Testis (tissue), 3 donors: Measurements from ENCODE around the gene ZNF207. TPM values are rescaled to one million over a fixed set of nuclear protein-coding genes. Genes with fewer than 3 reads are reported as not detected.

Source experiments
- DNase-seq: peaks from one replicate; pipeline ENCODE4 v3.0.0-alpha.2; 2019
- H3K27ac ChIP-seq, 2 donors: fragments of 200-600 bp; sonication (generic); one replicate each; pipeline ENCODE4 v1.5.1; 2019
- H3K27me3 ChIP-seq: fragments of 200-600 bp; sonication (generic); one replicate; pipeline ENCODE4 v1.5.1; 2019
- H3K36me3 ChIP-seq: fragments of 200-600 bp; sonication (generic); one replicate; pipeline ENCODE4 v1.5.1; 2017; ENCODE audit warnings: low read depth; ENCODE audit errors: missing control alignments
- H3K4me1 ChIP-seq: fragments of 200-600 bp; sonication (generic); one replicate; pipeline ENCODE4 v1.5.1; 2019
- H3K4me3 ChIP-seq, 2 donors: fragments of 200-600 bp; sonication (generic); one replicate each; pipeline ENCODE4 v1.5.1; 2017 to 2019
- H3K9me3 ChIP-seq: fragments of 200-600 bp; sonication (generic); one replicate; pipeline ENCODE4 v1.5.1; 2017
- CTCF ChIP-seq, 3 experiments: fragments of 450-650 bp in 2 of 3; fragments of 200-600 bp in 1 of 3; sonication (generic) in 1 of 3; IDR thresholded peaks; one replicate each; pipeline ENCODE4 v1.5.1; 2016 to 2019; ENCODE audit warnings: antibody characterized with exemption in 3 of 3, mild to moderate bottlenecking in 2 of 3, moderate library complexity in 1 of 3
- POLR2A ChIP-seq: fragments of 450-650 bp; IDR thresholded peaks from one replicate; pipeline ENCODE4 v1.6.1; 2017; ENCODE audit warnings: antibody characterized with exemption, mild to moderate bottlenecking, moderate library complexity
- WGBS, 2 donors: methylation state at CpG; one replicate each; pipeline ENCODE4 v1.1.5; 2018; 5-methylcytosine and 5-hydroxymethylcytosine counted together
- intact Hi-C: fragments of 100-400 bp; cut with DNase I; formaldehyde crosslinking; loops from one replicate; pipeline ENCODE4 v1.15.1; 2023; ENCODE audit warnings: low total_unique reads
- polyA plus RNA-seq: library from polyadenylated mRNA; stranded (reverse); fragments of 350-450 nt; fragmentation: Illumina TruSeq; extraction: RNeasy Lipid Tissue Mini Kit (QIAGEN cat#74804); gene quantifications from one replicate; pipeline ENCODE4 v1.2.3, GENCODE V29; 2014; ENCODE audit warnings: low read depth, low replicate concordance; ENCODE audit not compliant: insufficient read depth
- total RNA-seq, 2 donors: library from RNA; depleted of rRNA; stranded (reverse); fragments of >200 nt; gene quantifications; one replicate each; pipeline ENCODE4 v1.2.3, GENCODE V29; 2016

The ZNF207 gene
- total and polyA plus RNA-seq, 3 donors from 2014 or later = 155 to 240 (median 206) TPM

GRCh38 chr17:32356378-32356743 lies 6.4 kb downstream of the ZNF207 start:
- DNase-seq = no peak
- H3K27ac ChIP-seq = no peak overlapping the region
- peaks cover 27% of the 10 kb centered on the region for H3K4me1 ChIP-seq
- H3K4me3 ChIP-seq = no peak overlapping the region
- H3K9me3 ChIP-seq = no peaks in the 10 kb centered on the region
- H3K36me3 ChIP-seq = peaks cover 2% of the 10 kb centered on the region
- no peaks in the 10 kb centered on the region for H3K27me3 ChIP-seq
- WGBS, 2 donors = 83 to 88% methylated on average over 3 of the region's 3 CpGs
- intact Hi-C loops = no loop called here
- no peak for TF ChIP-seq CTCF (IDR thresholded peaks at IDR 0.05)
- no peak for TF ChIP-seq POLR2A

- H3K4me3 ChIP-seq = no peak overlapping the region
- H3K27ac ChIP-seq = no peak overlapping the region
- no peaks in the 10 kb centered on the region for H3K27me3 ChIP-seq
- H3K9me3 ChIP-seq = no peaks in the 10 kb centered on the region
- intact Hi-C loops = no loop called here
- H3K36me3 ChIP-seq = peaks cover 2% of the 10 kb centered on the region
- TF ChIP-seq CTCF (IDR thresholded peaks at IDR 0.05) (no peak), POLR2A (no peak)
- WGBS, 2 donors = 73 to 84% methylated on average over 5 of the region's 5 CpGs
- no peak for DNase-seq
- H3K4me1 ChIP-seq = peaks cover 26% of the 10 kb centered on the region
Observed at GRCh38 chr17:32356750-32357149, 6.8 kb downstream of the ZNF207 start.

- no peak for TF ChIP-seq POLR2A
- TF ChIP-seq CTCF (IDR thresholded peaks at IDR 0.05) = no peak
- Histone ChIP-seq H3K27ac (no peak overlapping the region), H3K27me3 (no peaks in the 10 kb centered on the region), H3K4me1 (peaks cover 20% of the 10 kb centered on the region), H3K36me3 (peaks cover 2% of the 10 kb centered on the region), H3K9me3 (no peaks in the 10 kb centered on the region), H3K4me3 (no peak overlapping the region)
- intact Hi-C loops = no loop called here
- no peak for DNase-seq
- 88 to 89% methylated on average over 8 of the region's 8 CpGs for WGBS, 2 donors
Observed at GRCh38 chr17:32357615-32358014, 7.7 kb downstream of the ZNF207 start.

GRCh38 chr17:32361270-32361669 lies 11.3 kb downstream of the ZNF207 start:
- WGBS, 2 donors = 91 to 95% methylated on average over 1 of the region's 1 CpG
- H3K36me3 ChIP-seq = peaks cover 2% of the 10 kb centered on the region
- intact Hi-C loops = no loop called here
- TF ChIP-seq POLR2A (no peak), CTCF (IDR thresholded peaks at IDR 0.05) (no peak)
- no peak overlapping the region for H3K27ac ChIP-seq
- H3K9me3 ChIP-seq = no peaks in the 10 kb centered on the region
- no peak overlapping the region for H3K4me3 ChIP-seq
- no peak for DNase-seq
- H3K27me3 ChIP-seq = no peaks in the 10 kb centered on the region
- no peaks in the 10 kb centered on the region for H3K4me1 ChIP-seq

- DNase-seq = no peak
- Histone ChIP-seq H3K36me3 (no peaks in the 10 kb centered on the region), H3K27me3 (no peaks in the 10 kb centered on the region), H3K27ac (no peak overlapping the region), H3K4me1 (no peaks in the 10 kb centered on the region), H3K9me3 (no peaks in the 10 kb centered on the region), H3K4me3 (no peak overlapping the region)
- intact Hi-C loops = no loop called here
- 68 to 86% methylated on average over 1 of the region's 1 CpG for WGBS, 2 donors
- TF ChIP-seq CTCF (IDR thresholded peaks at IDR 0.05) (no peak), POLR2A (no peak)
Observed at GRCh38 chr17:32370426-32370825, 20.5 kb downstream of the ZNF207 start.
